Activated CD4-positive, alpha-beta T cell treated with anti-CD3 and anti-CD28 coated beads for 48 hours (primary cell): ENCODE measurements around the gene ZNF292.
"Not testable (repeated sequence)": the region's sequence is repeated elsewhere in the genome, so short reads cannot be mapped to it uniquely, and the experiment has no call there.

ENCODE experiments used
- DNase-seq: peaks from one replicate; pipeline ENCODE4 v3.0.0-alpha.2; 2020

Gene ZNF292

GRCh38 chr6:87282743-87283142 is 127.4 kb downstream of the ZNF292 start:
- no peak for DNase-seq

DNA sequence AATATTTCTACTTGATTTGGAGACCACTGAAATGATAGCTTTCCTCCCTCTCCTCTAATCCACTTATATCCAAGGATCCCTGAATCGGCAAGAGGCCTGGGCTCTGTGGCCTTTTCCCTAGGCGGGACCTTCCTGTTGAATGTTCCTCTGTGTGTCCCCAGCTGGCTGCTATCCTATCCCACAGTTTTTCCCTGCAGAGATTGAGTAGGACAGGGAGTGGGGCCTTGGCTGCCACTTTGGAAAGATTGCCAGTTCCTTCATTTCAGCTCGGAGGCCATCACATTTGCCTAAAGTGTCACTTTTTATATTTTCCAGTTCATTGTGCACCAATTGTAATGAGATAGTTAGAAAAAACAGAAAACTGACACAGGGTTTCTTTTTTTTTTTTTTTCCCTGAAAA is 128.1 kb downstream of the ZNF292 start:
- DNase-seq: no peak

DNA sequence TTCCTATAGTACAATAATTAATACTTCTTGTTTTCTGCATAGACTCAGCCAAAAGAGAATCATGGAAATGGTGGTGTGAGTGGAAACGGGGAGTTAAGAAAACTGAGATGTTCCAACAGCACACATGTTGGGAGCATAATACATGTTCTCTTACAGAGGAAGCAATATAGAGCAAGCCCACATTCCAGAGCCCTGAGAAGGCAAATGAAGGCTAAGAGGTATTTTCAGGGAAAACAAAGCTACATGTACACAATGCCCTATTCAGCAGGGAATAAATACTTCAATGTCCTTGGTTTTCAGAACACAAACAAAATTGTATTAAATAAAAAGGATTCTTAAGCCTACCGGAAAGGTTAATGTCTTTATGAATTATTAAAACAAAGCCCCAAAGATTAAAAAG is 131.9 kb downstream of the ZNF292 start:
- DNase-seq: no peak

GRCh38 chr6:87289571-87289970 is 134.2 kb downstream of the ZNF292 start:
- no peak for DNase-seq

GRCh38 chr6:87291883-87292282 is 136.5 kb downstream of the ZNF292 start:
- DNase-seq: no peak

GRCh38 chr6:87293526-87293925 is 138.2 kb downstream of the ZNF292 start:
- no peak for DNase-seq

GRCh38 chr6:87297119-87297518 is 141.8 kb downstream of the ZNF292 start:
- no peak for DNase-seq

DNA sequence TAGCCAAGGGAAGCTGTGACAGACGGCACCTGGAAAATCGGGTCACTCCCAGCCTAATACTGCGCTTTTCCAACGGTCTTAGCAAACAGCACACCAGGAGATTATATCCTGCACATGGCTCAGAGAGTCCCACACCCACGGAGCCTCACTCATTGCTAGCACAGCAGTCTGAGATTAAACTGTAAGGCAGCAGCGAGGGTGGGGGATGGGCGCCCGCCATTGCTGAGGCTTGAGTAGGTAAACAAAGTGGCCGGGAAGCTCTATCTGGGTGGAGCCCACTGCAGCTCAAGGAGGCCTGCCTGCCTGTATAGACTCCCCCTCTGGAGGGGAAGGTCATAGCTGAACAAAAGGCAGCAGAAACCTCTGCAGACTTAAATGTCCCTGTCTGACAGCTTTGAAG is 145.9 kb downstream of the ZNF292 start:
- not testable (repeated sequence) for DNase-seq

- no peak for DNase-seq
Measured at GRCh38 chr6:87308970-87309369, 153.6 kb downstream of the ZNF292 start.

DNA sequence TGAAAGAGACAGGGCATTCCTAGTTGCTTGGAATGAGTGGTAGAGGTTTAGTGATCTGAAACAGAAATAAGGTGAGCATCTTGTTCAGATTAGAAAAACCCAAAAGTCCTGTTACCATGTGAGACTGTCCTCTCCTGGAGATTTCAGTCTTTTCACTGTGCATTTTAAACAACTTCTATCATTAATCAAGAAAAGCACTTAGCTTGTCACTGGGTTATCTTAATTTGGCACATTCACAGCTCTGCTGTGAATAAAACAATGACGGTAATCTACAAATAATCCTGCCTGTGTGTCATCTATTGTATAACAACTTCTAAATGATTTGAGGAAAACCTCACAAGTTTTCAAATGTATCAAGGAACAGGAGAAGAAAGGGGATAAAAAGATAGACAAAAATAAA is 157.5 kb downstream of the ZNF292 start:
- DNase-seq: no peak
